Body of pancreas (tissue), 4 donors: ENCODE measurements around the gene COL4A2. TPM values are rescaled to one million over a fixed set of nuclear protein-coding genes. Genes with fewer than 3 reads are reported as not detected.

Source experiments
- ATAC-seq: fragments of 150-250 bp; one replicate; pipeline ENCODE4 v1.9.1; 2016
- DNase-seq, 4 donors: peaks; one replicate each; pipeline ENCODE4 v3.0.0-alpha.2; 2019
- H3K27ac ChIP-seq, 4 donors: fragments of 200-600 bp; sonication (generic); 1 replicate in 3 of 4; 2 replicates in 1 of 4; pipeline versions ENCODE4 v1.5.1 to v1.6.1; 2016 to 2019; ENCODE audit warnings: mild to moderate bottlenecking in 1 of 4, mixed read lengths in 1 of 4, moderate library complexity in 1 of 4
- H3K27me3 ChIP-seq, 2 donors: fragments of 200-600 bp; sonication (generic); one replicate each; pipeline ENCODE4 v1.6.0; 2016; ENCODE audit warnings: mild to moderate bottlenecking in 1 of 2
- H3K36me3 ChIP-seq, 2 donors: fragments of 200-600 bp; sonication (generic); replicated peaks in 1 of 2; 2 replicates each; pipeline ENCODE4 v1.5.1; 2016; ENCODE audit warnings: low read depth in 2 of 2; ENCODE audit not compliant: insufficient read depth in 1 of 2
- H3K4me1 ChIP-seq: fragments of 200-600 bp; sonication (generic); one replicate; pipeline ENCODE4 v1.6.0; 2016
- H3K4me3 ChIP-seq, 2 donors: fragments of 200-600 bp; sonication (generic); 1 replicate in 1 of 2; 2 replicates in 1 of 2; pipeline ENCODE4 v1.5.1; 2016 to 2019
- H3K9me3 ChIP-seq, 3 donors: fragments of 200-600 bp; sonication (generic); 1 replicate in 2 of 3; 2 replicates in 1 of 3; pipeline ENCODE4 v1.5.1; 2016
- CTCF ChIP-seq, 7 experiments: fragments of 450-650 bp in 4 of 7; fragments of 200-600 bp in 3 of 7; sonication (generic) in 3 of 7; IDR thresholded peaks; one replicate each; pipeline ENCODE4 v1.5.1; 2016 to 2019; ENCODE audit warnings: antibody characterized with exemption in 7 of 7
- POLR2A ChIP-seq, 3 donors: fragments of 450-650 bp; IDR thresholded peaks; one replicate each; pipeline ENCODE4 v1.6.1; 2016; ENCODE audit warnings: antibody characterized with exemption in 3 of 3, mild to moderate bottlenecking in 2 of 3
- WGBS, 2 donors: methylation state at CpG; one replicate each; pipeline ENCODE4 v1.1.5; 2017; 5-methylcytosine and 5-hydroxymethylcytosine counted together
- intact Hi-C: fragments of 100-400 bp; cut with DNase I; formaldehyde crosslinking; loops from one replicate; pipeline ENCODE4 v1.15.1; 2023
- total RNA-seq, 2 donors: library from RNA; depleted of rRNA; stranded (reverse); fragments of >200 nt; gene quantifications; one replicate each; pipeline ENCODE4 v1.1.0, GENCODE V29; 2016

Gene COL4A2
- total RNA-seq, 2 donors from 2014 or later: 69.3 to 230 TPM

DNA sequence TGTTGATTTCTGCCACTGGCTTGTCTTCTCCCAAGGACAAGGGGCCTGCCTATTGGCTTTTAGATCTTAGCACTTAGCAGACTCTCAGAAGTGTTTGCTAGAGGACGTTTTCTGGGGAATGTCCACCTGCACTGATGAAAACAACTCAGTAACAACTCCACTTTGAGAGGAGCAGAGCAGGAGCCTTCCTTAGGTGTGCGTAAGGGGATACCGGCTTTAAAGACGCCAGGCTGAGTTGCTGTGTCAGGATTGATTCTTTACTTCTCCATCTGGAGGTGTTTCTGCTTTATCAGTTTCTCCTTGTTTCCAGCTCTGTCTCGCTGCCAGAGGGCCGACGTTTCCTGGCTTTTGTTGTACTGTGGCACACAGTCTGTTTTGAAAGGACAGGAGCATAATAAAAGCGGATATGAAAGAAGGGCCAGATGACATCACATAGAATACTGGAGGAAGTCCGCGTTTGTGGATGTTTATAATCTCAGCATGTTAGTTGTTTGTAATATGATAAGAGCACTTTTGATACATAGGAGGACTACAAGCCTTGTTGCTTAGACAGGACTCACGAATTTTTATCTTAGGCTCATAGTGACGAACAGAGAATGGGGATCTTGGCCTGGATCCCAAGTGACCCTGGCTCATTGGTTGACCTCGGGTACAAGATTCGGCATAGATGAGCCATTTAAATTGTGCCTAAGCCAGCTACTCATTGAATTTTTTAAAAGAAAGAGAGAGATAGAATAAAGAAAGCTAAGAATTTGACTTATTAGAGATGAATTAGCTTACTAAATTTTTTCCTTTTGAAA lies 34.6 kb downstream of the COL4A2 start:
- Histone ChIP-seq H3K4me1 (peaks cover 19% of the 10 kb centered on the region), H3K27me3 (no peaks in the 10 kb centered on the region), H3K27ac (peak overlapping the region in 3 of 4 donors; percentile 32 to 64 (median 38)), H3K36me3 (no peaks in the 10 kb centered on the region), H3K9me3 (no peaks in the 10 kb centered on the region), H3K4me3 (no peak overlapping the region)
- intact Hi-C loops: no loop called here
- ATAC-seq (no peak), DNase-seq (peak in 1 of 4 donors; percentile 29)
- TF ChIP-seq POLR2A (IDR thresholded peaks at IDR 0.05) (no peak), CTCF (IDR thresholded peaks at IDR 0.05) (no peak)
- 18 to 30% methylated on average over 14 of the region's 14 CpGs for WGBS, 2 donors

- ATAC-seq: no peak
- H3K27ac ChIP-seq: no peak overlapping the region
- no peaks in the 10 kb centered on the region for H3K27me3 ChIP-seq
- DNase-seq: no peak
- intact Hi-C loops: no loop called here
- 70 to 80% methylated on average over 9 of the region's 9 CpGs for WGBS, 2 donors
- H3K9me3 ChIP-seq: no peaks in the 10 kb centered on the region
- no peak overlapping the region for H3K4me3 ChIP-seq
- no peak for TF ChIP-seq CTCF (IDR thresholded peaks at IDR 0.05)
- TF ChIP-seq POLR2A (IDR thresholded peaks at IDR 0.05): no peak
- H3K4me1 ChIP-seq: peaks cover 19% of the 10 kb centered on the region
- no peaks in the 10 kb centered on the region for H3K36me3 ChIP-seq
These were observed 35.4 kb downstream of the COL4A2 start for GRCh38 chr13:110342474-110342873.

- WGBS, 2 donors: 59 to 67% methylated on average over 16 of the region's 16 CpGs
- peak; percentile 31 for ATAC-seq
- Histone ChIP-seq H3K36me3 (no peaks in the 10 kb centered on the region), H3K9me3 (no peaks in the 10 kb centered on the region), H3K4me1 (peaks cover 24% of the 10 kb centered on the region), H3K27me3 (no peaks in the 10 kb centered on the region), H3K27ac (peak overlapping the region in 1 of 4 donors; percentile 15), H3K4me3 (no peak overlapping the region)
- DNase-seq: no peak
- TF ChIP-seq CTCF (IDR thresholded peaks at IDR 0.05): no peak
- no peak for TF ChIP-seq POLR2A (IDR thresholded peaks at IDR 0.05)
- intact Hi-C loops: no loop called here
These were observed 36.3 kb downstream of the COL4A2 start for GRCh38 chr13:110343241-110343865.

- intact Hi-C loops: no loop called here
- ATAC-seq (no peak), DNase-seq (no peak)
- Histone ChIP-seq H3K36me3 (no peaks in the 10 kb centered on the region), H3K4me1 (peaks cover 24% of the 10 kb centered on the region), H3K27me3 (no peaks in the 10 kb centered on the region), H3K9me3 (no peaks in the 10 kb centered on the region), H3K4me3 (no peak overlapping the region), H3K27ac (no peak overlapping the region)
- TF ChIP-seq POLR2A (IDR thresholded peaks at IDR 0.05): no peak
- WGBS, 2 donors: 86 to 88% methylated on average over 5 of the region's 5 CpGs
These were observed 37.2 kb downstream of the COL4A2 start for GRCh38 chr13:110344320-110344719.

- 78 to 81% methylated on average over 7 of the region's 7 CpGs for WGBS, 2 donors
- Histone ChIP-seq H3K4me1 (peaks cover 24% of the 10 kb centered on the region), H3K27me3 (no peaks in the 10 kb centered on the region), H3K36me3 (no peaks in the 10 kb centered on the region), H3K9me3 (no peaks in the 10 kb centered on the region), H3K27ac (no peak overlapping the region), H3K4me3 (no peak overlapping the region)
- intact Hi-C loops: no loop called here
- no peak for DNase-seq
- no peak for ATAC-seq
- TF ChIP-seq CTCF (IDR thresholded peaks at IDR 0.05) (no peak), POLR2A (IDR thresholded peaks at IDR 0.05) (no peak)
These were observed 38.2 kb downstream of the COL4A2 start for GRCh38 chr13:110345266-110345665.
